ENCODE results near the gene FAM156B. TPM values are rescaled to one million over a fixed set of nuclear protein-coding genes. Genes with fewer than 3 reads are reported as not detected.

FAM156B gene
- 8.4 and 18.0 TPM in 2 replicates for total RNA-seq

GRCh38 chrX:52896855-52897709 lies at the start of gene FAM156B:
Gene FAM156B, plus strand, starts transcription at chrX:52897330. Its CDS starts 9,896 bp downstream, at chrX:52907226.

GRCh38 chrX:52867610-52868348 lies 29.4 kb upstream of the FAM156B start, which contains the start of gene XAGE3:
Gene XAGE3, minus strand, starts transcription at chrX:52868083. Its CDS starts 950 bp downstream, at chrX:52867133.

Other genes starting within 250 kb of the FAM156B start
- not detected in 2 replicates for gene SSX7, start 242.4 kb upstream of the FAM156B start, total RNA-seq
- not detected in 2 replicates for gene SSX2, start 190.2 kb upstream of the FAM156B start, total RNA-seq
- not detected in 2 replicates for gene SSX2B, start 146.1 kb upstream of the FAM156B start, total RNA-seq
- gene SPANXN5, start 99.9 kb upstream of the FAM156B start, total RNA-seq: not detected in 2 replicates
- gene XAGE5, start 86.0 kb upstream of the FAM156B start, total RNA-seq: not detected in 2 replicates
- gene XAGE3, start 29.2 kb upstream of the FAM156B start, total RNA-seq: not detected in 2 replicates
- gene FAM156A, start 61.2 kb downstream of the FAM156B start, total RNA-seq: 7.0 and 13.9 TPM in 2 replicates
- 3.1 and 3.3 TPM in 2 replicates for gene GPR173, start 151.5 kb downstream of the FAM156B start, total RNA-seq
- 3.9 and 5.1 TPM in 2 replicates for gene TSPYL2, start 185.0 kb downstream of the FAM156B start, total RNA-seq
- 7.7 and 10.6 TPM in 2 replicates for gene KANTR, start 196.8 kb downstream of the FAM156B start, total RNA-seq

Measured in subcutaneous preadipocyte (primary cell).